ENCODE data around the gene NOP10. TPM values are rescaled to one million over a fixed set of nuclear protein-coding genes. Genes with fewer than 3 reads are reported as not detected.

Gene NOP10
- total RNA-seq, 4 donors from 2014 or later = 41.1 to 166 (median 152) TPM

DNA sequence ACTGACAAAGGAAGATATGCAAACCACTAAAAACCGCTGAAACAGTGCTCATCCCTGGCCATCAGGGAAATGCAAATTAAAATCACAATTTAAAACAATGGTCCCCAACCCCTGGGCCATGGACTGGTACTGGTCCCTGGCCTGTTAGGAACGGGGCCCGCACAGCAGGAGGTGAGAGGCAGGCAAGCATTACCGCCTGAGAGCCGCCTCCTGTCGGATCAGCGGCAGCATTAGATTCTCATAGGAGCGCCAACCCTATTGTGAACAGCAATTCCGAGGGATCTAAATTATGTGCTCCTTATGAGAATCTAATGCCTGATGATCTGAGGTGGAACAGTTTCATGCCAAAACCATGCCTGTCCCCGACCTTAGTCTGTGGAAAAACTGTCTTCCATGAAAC, 19.7 kb downstream of the NOP10 start:
- no peak overlapping the region for H3K4me3 ChIP-seq
- intact Hi-C loops (cut with DNase I; ENCODE audit: low total_unique reads) (no loop called here), in situ Hi-C loops (cut with MboI; ENCODE audit: low pct_ligation_motif_present in 1 of 4, low pct_unique_long_range_greater_than_20kb in 1 of 4, low sequenced_read_pairs in 3 of 4) (no loop called here)
- no peak for DNase-seq
- no peaks in the 10 kb centered on the region for H3K36me3 ChIP-seq
- no peak overlapping the region for H3K27ac ChIP-seq
- WGBS, 2 donors (ENCODE audit: low coverage in 1 of 2) = 60 to 93% methylated on average over 1 to 10 of the region's 10 CpGs
- no peaks in the 10 kb centered on the region for H3K27me3 ChIP-seq
- TF ChIP-seq EP300 (IDR thresholded peaks at IDR 0.05; ENCODE audit: low read depth) (no peak), CTCF (IDR thresholded peaks at IDR 0.05) (no peak), POLR2A (IDR thresholded peaks at IDR 0.05) (no peak), POLR2AphosphoS5 (IDR thresholded peaks at IDR 0.05) (no peak)
- peaks cover 0 to 7% (median 2%) of the 10 kb centered on the region in 4 donors for H3K4me1 ChIP-seq
- no peaks in the 10 kb centered on the region for H3K9me3 ChIP-seq

DNA sequence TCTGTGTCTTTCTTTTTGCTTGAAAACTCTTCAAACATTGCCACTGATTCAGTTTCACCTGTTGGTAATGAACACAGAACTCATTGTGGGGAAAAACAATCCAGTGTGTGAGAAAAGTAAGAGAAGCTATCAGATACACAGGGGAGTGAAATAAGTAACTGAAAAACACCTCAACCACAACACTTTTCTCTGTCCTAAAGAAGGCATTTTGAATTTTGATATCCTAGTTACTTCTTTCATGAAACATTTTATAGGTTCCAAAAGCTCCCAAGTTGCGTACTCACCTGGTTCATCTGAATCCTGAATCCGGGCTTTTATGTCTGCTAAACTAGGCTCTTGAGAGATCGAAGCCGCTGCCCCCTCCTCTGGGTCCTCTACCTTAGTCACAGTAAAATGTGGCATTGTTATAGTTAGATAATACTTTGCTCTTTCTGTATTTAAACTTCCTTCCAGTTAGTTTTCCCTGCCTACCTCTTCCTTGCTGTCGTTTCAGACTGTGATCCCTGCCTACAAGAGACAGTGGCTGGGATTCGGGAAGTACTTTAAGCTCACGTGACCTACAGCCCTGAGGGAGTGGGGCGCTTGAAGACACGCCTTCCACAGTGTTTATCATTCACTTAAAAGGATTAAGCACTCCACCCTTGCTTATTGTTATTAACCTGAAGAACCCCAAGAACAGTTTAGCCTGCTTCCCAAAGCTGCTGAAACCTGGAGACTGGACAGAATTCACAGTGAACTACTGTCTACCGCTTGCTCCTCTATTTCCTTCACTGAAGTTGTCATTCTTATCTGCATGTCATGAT, 24.5 kb downstream of the NOP10 start:
- peaks cover 0 to 28% (median 5%) of the 10 kb centered on the region in 4 donors for H3K4me1 ChIP-seq
- intact Hi-C loops (cut with DNase I; ENCODE audit: low total_unique reads) (no loop called here), in situ Hi-C loops (cut with MboI; ENCODE audit: low pct_ligation_motif_present in 1 of 4, low pct_unique_long_range_greater_than_20kb in 1 of 4, low sequenced_read_pairs in 3 of 4) (no loop called here)
- H3K9me3 ChIP-seq = no peaks in the 10 kb centered on the region
- H3K36me3 ChIP-seq = no peaks in the 10 kb centered on the region
- peak overlapping the region; percentile 65 to 83 (median 74) for H3K27ac ChIP-seq
- peak; percentile 80 for DNase-seq
- H3K4me3 ChIP-seq = peak overlapping the region; percentile 31 to 61 (median 42)
- peak; percentile 89 to 95 (median 94) for TF ChIP-seq POLR2AphosphoS5 (IDR thresholded peaks at IDR 0.05)
- peak; percentile 84 for TF ChIP-seq POLR2A (IDR thresholded peaks at IDR 0.05)
- no peak for TF ChIP-seq EP300 (IDR thresholded peaks at IDR 0.05; ENCODE audit: low read depth)
- H3K27me3 ChIP-seq = no peaks in the 10 kb centered on the region
- WGBS, 2 donors (ENCODE audit: low coverage in 1 of 2) = 13 to 17% methylated on average over 4 to 10 of the region's 10 CpGs

DNA sequence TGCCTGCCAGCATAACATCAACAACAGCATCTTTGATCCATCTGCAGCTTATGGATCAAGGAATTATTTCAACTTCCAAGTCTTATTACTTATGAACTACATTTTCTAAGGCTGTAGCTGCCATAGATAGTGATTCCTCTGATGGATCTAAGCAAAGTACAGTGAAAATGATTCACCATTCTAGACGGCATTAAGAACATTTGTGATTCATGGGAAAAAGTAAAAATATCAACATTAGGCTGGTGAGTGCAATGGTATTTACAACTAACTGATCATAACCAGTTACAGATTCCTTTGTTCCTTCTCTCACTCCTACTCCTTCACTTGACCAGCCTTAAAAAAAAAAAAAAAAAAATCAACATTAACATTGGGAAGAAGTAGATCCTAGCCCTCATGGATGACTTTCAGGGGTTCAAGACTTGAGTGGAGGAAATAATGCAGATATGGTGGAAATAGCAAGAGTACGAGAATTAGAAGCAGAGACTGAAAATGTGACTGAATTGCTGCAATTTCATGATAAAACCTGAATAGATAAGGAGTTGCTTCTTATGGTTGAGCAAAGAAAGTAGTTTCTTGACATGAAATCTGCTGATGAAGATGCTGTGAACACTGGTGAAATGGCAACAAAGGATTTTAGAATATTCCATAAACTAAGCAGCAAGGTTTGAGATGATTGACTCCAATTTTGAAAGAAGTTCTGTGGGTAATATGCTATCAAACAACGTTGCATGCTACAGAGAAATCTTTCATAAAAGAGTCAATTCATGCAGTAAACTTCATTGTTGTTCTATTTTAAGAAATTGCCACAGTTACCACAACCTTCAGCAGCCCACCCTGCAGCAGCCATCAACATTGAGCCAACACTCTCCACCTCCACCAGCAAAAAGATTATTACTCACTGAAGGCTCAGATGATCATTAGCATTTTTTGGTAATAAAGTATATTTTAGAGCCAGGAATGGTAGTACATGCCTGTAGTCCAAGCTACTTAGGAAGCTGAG, 28.1 kb downstream of the NOP10 start:
- DNase-seq = no peak
- Histone ChIP-seq H3K36me3 (no peaks in the 10 kb centered on the region), H3K4me1 (peaks cover 0 to 28% (median 5%) of the 10 kb centered on the region in 4 donors), H3K9me3 (no peaks in the 10 kb centered on the region), H3K4me3 (no peak overlapping the region), H3K27ac (no peak overlapping the region), H3K27me3 (no peaks in the 10 kb centered on the region)
- intact Hi-C loops (cut with DNase I; ENCODE audit: low total_unique reads) (no loop called here), in situ Hi-C loops (cut with MboI; ENCODE audit: low pct_ligation_motif_present in 1 of 4, low pct_unique_long_range_greater_than_20kb in 1 of 4, low sequenced_read_pairs in 3 of 4) (no loop called here)
- TF ChIP-seq POLR2A (IDR thresholded peaks at IDR 0.05) (no peak), CTCF (IDR thresholded peaks at IDR 0.05) (no peak), EP300 (IDR thresholded peaks at IDR 0.05; ENCODE audit: low read depth) (no peak), POLR2AphosphoS5 (IDR thresholded peaks at IDR 0.05) (no peak)
- WGBS, 2 donors (ENCODE audit: low coverage in 1 of 2) = 78 to 84% methylated on average over 2 to 3 of the region's 3 CpGs

- TF ChIP-seq CTCF (IDR thresholded peaks at IDR 0.05) = no peak
- no peak for TF ChIP-seq EP300 (IDR thresholded peaks at IDR 0.05; ENCODE audit: low read depth)
- TF ChIP-seq POLR2AphosphoS5 (IDR thresholded peaks at IDR 0.05) = no peak
- TF ChIP-seq POLR2A (IDR thresholded peaks at IDR 0.05) = no peak
- intact Hi-C loops (cut with DNase I; ENCODE audit: low total_unique reads) = no loop called here
- WGBS, 2 donors (ENCODE audit: low coverage in 1 of 2) = 87 to 100% methylated on average over 1 of the region's 1 CpG
- Histone ChIP-seq H3K4me3 (no peak overlapping the region), H3K36me3 (no peaks in the 10 kb centered on the region), H3K4me1 (peaks cover 0 to 5% (median 0%) of the 10 kb centered on the region in 4 donors), H3K9me3 (no peaks in the 10 kb centered on the region), H3K27ac (no peak overlapping the region), H3K27me3 (no peaks in the 10 kb centered on the region)
- no peak for DNase-seq
- in situ Hi-C loops (cut with MboI; ENCODE audit: low pct_ligation_motif_present in 1 of 4, low pct_unique_long_range_greater_than_20kb in 1 of 4, low sequenced_read_pairs in 3 of 4) = no loop called here
Measured at GRCh38 chr15:34311563-34311962, 31.4 kb downstream of the NOP10 start.
